ENCODE results near the gene UBA1. TPM values are rescaled to one million over a fixed set of nuclear protein-coding genes. Genes with fewer than 3 reads are reported as not detected.
A peak's percentile ranks its signal among the peaks of the same experiment; 100 is the strongest.

Gene UBA1
- polyA plus RNA-seq, 1 donor (not counting 4 experiments of a cell fraction or from before 2014, with no cell fraction given): 236 TPM

- Histone ChIP-seq H3K9me1 (ENCODE audit: control insufficient read depth, extremely low read depth, insufficient read depth, low read length) (no peaks in the 10 kb centered on the region), H3K9ac (ENCODE audit: control insufficient read depth, extremely low read depth, insufficient read depth, low read length) (peak overlapping the region; percentile 85), H3K4me2 (ENCODE audit: control insufficient read depth, extremely low read depth, insufficient read depth, low read depth, low read length) (peak overlapping the region; percentile 71), H4K20me1 (ENCODE audit: control insufficient read depth, extremely low read depth, insufficient read depth, low read length) (no peaks in the 10 kb centered on the region), H3K79me2 (ENCODE audit: control insufficient read depth, insufficient read depth, low read length) (peaks cover 53% of the 10 kb centered on the region), H3K9me3 (ENCODE audit: control insufficient read depth, low read depth, low read length) (no peaks in the 10 kb centered on the region), H3K27ac (ENCODE audit: control insufficient read depth, insufficient read depth, low read length) (peak overlapping the region; percentile 70), H3K27me3 (ENCODE audit: control insufficient read depth, extremely low read depth, insufficient read depth, low read length) (no peaks in the 10 kb centered on the region), H3K4me1 (ENCODE audit: control insufficient read depth, extremely low read depth, insufficient read depth, low read length) (peaks cover 3% of the 10 kb centered on the region), H3K4me3 (ENCODE audit: control insufficient read depth in 2 of 3, extremely low read depth in 1 of 3, insufficient read depth in 2 of 3, low read depth in 1 of 3, low read length in 3 of 3) (peak overlapping the region; percentile 71 to 83 (median 75)), H2AFZ (ENCODE audit: control insufficient read depth, low read length) (no peak overlapping the region), H3K36me3 (ENCODE audit: control insufficient read depth in 2 of 2, extremely low read depth in 1 of 2, insufficient read depth in 2 of 2, low read length in 2 of 2) (peaks cover 0 to 3% of the 10 kb centered on the region in 2 experiments)
- FAIRE-seq (no peak), DNase-seq (ENCODE audit: low read depth, low spot score) (no peak)
- no peak for TF ChIP-seq EZH2 (IDR thresholded peaks at IDR 0.05; ENCODE audit: low read length)
- TF ChIP-seq, protein P1, sequence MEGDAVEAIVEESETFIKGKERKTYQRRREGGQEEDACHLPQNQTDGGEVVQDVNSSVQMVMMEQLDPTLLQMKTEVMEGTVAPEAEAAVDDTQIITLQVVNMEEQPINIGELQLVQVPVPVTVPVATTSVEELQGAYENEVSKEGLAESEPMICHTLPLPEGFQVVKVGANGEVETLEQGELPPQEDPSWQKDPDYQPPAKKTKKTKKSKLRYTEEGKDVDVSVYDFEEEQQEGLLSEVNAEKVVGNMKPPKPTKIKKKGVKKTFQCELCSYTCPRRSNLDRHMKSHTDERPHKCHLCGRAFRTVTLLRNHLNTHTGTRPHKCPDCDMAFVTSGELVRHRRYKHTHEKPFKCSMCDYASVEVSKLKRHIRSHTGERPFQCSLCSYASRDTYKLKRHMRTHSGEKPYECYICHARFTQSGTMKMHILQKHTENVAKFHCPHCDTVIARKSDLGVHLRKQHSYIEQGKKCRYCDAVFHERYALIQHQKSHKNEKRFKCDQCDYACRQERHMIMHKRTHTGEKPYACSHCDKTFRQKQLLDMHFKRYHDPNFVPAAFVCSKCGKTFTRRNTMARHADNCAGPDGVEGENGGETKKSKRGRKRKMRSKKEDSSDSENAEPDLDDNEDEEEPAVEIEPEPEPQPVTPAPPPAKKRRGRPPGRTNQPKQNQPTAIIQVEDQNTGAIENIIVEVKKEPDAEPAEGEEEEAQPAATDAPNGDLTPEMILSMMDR (optimal IDR thresholded peaks at IDR 0.05 in 1 of 3, IDR thresholded peaks at IDR 0.05 in 1 of 3, conservative IDR thresholded peaks at IDR 0.05 in 1 of 3; ENCODE audit: extremely low read depth in 1 of 3, insufficient read depth in 2 of 3, low read length in 3 of 3): no peak
- dilution Hi-C loops (cut with MboI; ENCODE audit: extremely low pct_ligation_motif_present, low sequenced_read_pairs): no loop called here
Measured at GRCh38 chrX:47146121-47146935, 47.3 kb upstream of the UBA1 start.

DNA sequence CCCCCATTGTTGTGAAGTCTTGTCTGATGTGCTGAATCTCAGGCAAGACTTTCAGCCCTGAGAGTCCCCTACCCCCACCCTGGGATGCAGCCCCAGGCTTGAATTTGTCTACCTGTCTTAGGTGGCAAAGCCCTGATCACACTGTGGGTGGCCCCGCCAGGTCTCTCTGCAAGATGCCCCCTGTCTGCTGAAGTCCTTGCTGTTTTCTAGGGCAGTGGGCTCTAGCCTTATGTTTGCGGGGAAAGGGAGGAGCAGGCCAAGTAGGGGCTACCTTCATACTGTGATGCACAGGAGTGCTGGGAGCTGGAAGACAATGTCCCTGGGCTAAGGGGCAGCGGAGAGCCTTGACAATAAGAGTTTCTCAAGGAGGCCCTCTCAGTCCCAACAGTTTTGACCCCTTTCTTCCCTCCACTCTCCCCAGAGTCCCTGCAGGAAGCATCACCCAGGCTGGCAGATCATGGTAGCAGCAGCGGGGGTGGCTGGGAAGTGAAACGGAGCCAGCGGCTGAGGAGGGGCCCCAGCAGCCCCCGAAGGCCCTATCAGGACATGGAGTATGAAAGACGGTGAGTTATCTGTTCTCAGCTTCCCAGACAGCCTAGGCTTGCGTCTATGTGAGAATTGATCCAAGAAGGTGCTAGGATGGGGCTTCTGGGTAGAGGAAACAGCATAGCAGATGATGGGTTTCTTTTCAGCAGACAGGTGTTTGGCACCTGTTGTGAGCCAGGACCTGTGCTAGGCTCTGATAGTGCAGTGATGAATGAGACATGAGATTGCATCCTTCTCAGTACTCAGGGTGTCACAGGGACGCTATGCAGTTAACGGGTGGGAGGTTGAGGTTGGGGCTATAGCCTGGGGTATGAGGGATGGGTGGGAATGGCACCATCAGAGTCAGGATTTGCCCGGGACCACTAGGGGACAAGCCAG, 46.4 kb upstream of the UBA1 start:
- H3K27me3 ChIP-seq (ENCODE audit: control insufficient read depth, extremely low read depth, insufficient read depth, low read length): no peaks in the 10 kb centered on the region
- H4K20me1 ChIP-seq (ENCODE audit: control insufficient read depth, extremely low read depth, insufficient read depth, low read length): no peaks in the 10 kb centered on the region
- dilution Hi-C loops (cut with MboI; ENCODE audit: extremely low pct_ligation_motif_present, low sequenced_read_pairs): no loop called here
- peaks cover 3% of the 10 kb centered on the region for H3K4me1 ChIP-seq (ENCODE audit: control insufficient read depth, extremely low read depth, insufficient read depth, low read length)
- H2AFZ ChIP-seq (ENCODE audit: control insufficient read depth, low read length): no peak overlapping the region
- H3K9ac ChIP-seq (ENCODE audit: control insufficient read depth, extremely low read depth, insufficient read depth, low read length): no peak overlapping the region
- peaks cover 60% of the 10 kb centered on the region for H3K79me2 ChIP-seq (ENCODE audit: control insufficient read depth, insufficient read depth, low read length)
- H3K4me3 ChIP-seq (ENCODE audit: control insufficient read depth in 2 of 3, extremely low read depth in 1 of 3, insufficient read depth in 2 of 3, low read depth in 1 of 3, low read length in 3 of 3): peak overlapping the region in 1 of 3 experiments; percentile 71
- no peaks in the 10 kb centered on the region for H3K9me1 ChIP-seq (ENCODE audit: control insufficient read depth, extremely low read depth, insufficient read depth, low read length)
- no peak for FAIRE-seq
- H3K27ac ChIP-seq (ENCODE audit: control insufficient read depth, insufficient read depth, low read length): no peak overlapping the region
- peaks cover 0 to 3% of the 10 kb centered on the region in 2 experiments for H3K36me3 ChIP-seq (ENCODE audit: control insufficient read depth in 2 of 2, extremely low read depth in 1 of 2, insufficient read depth in 2 of 2, low read length in 2 of 2)
- no peak for DNase-seq (ENCODE audit: low read depth, low spot score)
- TF ChIP-seq EZH2 (IDR thresholded peaks at IDR 0.05; ENCODE audit: low read length): no peak
- TF ChIP-seq, protein P1 (optimal IDR thresholded peaks at IDR 0.05 in 1 of 3, IDR thresholded peaks at IDR 0.05 in 1 of 3, conservative IDR thresholded peaks at IDR 0.05 in 1 of 3; ENCODE audit: extremely low read depth in 1 of 3, insufficient read depth in 2 of 3, low read length in 3 of 3): no peak
- peak overlapping the region; percentile 71 for H3K4me2 ChIP-seq (ENCODE audit: control insufficient read depth, extremely low read depth, insufficient read depth, low read depth, low read length)
- no peaks in the 10 kb centered on the region for H3K9me3 ChIP-seq (ENCODE audit: control insufficient read depth, low read depth, low read length)
